H54 (cell line): ENCODE data around the gene NFKBIA.
"Not testable (repeated sequence)": the region's sequence is repeated elsewhere in the genome, so short reads cannot be mapped to it uniquely, and the experiment has no call there.

Experiments
- DNase-seq: peaks from one replicate; pipeline ENCODE4 v3.0.0; 2011; ENCODE audit warnings: low spot score, mixed read lengths; ENCODE audit not compliant: insufficient read length
- FAIRE-seq: peaks from 3 replicates; lab custom pipeline; 2011; peaks lifted over from hg19 to GRCh38; lab: Jason Lieb, UNC
- POLR2A ChIP-seq: IDR thresholded peaks from 2 replicates; pipeline ENCODE4 v1.6.1; 2011; ENCODE audit warnings: low read depth, mild to moderate bottlenecking, low read length

NFKBIA gene

DNA sequence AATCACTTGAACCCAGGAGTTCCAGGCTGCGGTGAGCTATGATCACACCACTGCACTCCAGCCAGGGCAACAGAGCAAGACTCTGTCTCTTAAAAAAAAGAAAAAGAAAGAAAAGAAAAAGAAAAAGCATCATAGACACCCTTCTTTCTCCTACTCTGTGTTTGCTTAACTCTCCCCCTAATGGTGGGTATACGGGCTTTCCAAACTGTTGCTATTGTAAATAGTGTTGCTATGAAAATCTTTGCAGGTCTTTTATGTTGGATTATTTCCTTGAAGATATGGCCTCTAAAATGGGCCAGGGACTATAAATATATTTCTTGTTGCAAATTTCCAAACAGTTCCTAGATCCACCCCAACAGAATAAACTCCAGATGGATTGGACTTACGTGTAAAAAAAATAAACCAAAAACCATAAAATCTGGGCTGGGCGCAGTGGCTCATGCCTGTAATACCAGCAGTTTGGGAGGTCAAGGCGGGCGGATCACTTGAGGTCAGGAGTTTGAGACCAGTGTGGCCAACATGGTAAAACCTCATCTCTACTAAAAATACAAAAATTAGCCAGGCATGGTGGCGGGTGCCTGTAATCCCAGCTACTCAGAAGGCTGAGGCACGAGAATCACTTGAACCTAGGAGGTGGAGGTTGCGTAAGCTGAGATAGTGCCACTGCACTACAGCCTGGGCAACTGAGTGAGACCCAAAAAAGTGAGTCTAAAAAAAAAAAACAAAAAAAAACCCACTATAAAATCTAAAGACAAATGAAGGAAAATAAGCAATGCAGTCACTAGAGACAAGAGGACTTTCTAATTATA, 25.9 kb downstream of the NFKBIA start:
- TF ChIP-seq POLR2A: no peak
- no peak for DNase-seq
- no peak for FAIRE-seq

DNA sequence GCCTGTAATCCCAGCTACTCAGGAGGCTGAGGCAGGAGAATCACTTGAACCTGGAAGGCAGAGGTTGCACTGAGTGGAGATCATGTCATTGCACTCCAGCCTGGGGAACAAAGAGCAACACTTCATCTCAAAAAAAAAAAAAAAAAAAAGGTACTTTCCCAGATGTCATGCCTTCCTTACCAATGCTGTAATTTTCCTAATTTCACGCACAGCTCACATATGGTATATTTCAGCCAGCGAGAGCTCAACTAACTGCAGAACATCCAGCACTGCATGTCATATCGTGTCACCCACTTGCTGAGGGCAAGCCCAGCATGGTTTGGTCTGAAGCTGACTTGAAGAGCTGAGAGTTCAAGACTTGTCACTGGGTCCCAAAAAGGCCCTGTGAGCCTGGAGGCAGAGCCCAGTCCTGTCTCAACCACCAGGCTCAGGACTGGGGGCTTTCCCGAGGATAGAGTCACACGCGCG, 29.0 kb downstream of the NFKBIA start:
- FAIRE-seq (no peak), DNase-seq (no peak)
- no peak for TF ChIP-seq POLR2A

DNA sequence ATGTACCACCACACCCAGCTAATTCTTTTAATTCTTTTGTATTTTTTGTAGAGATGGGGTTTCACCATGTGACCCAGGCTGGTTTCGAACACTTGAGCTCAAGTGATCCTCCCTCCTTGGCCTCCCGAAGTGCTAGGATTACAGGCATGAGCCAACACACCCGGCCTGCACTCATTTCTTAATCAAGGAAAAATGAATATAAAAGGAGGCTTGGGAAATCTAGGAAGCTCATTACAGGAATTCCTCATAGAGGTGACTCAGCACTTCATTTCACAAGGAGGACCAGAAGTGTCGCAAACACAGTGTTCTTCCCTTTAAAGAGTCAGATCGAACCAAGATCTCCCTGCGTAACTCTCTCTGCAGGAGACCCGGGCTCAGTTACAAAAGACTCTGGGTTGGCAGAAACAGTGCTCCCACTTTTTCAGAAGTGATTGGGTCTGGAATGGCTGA, 30.3 kb downstream of the NFKBIA start:
- FAIRE-seq (peak; percentile 91), DNase-seq (peak; percentile 55)
- no peak for TF ChIP-seq POLR2A

DNA sequence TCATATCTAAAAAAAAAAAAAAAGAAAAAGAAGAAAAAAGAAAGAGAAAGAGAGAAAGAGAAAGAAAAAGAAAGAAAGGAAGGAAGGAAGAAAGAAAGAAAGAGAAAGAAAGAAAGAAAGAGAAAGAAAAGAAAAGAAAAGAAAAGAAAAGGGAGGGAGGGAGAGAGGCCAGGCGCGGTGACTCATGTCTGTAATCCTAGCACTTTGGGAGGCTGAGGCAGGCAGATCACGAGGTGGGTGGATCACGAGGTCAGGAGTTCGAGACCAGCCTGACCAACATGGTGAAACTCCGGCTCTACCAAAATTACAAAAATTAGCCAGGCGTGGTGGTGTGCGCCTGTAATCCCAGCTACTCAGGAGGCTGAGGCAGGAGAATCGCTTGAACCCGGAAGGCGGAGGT, 31.3 kb downstream of the NFKBIA start:
- not testable (repeated sequence) for FAIRE-seq, DNase-seq

DNA sequence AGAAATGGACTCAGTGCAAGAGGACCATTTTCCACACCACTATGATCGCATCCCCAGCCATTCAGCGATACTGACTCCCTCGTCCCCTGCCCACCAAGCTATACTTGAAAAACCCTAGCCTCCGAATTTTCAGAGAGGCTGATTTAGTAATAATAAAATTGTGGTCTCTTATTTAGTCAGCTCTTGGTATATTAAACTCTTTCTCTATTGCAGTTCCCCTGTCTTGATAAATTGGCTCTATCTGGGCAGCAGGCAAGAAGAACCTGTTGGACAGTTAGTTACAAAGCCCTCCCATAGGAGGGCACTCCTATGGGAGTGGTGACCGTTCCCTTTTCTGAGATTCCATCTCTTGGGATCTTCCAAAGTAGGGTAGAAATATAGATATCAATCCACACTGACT, 33.6 kb downstream of the NFKBIA start:
- DNase-seq: no peak
- no peak for TF ChIP-seq POLR2A
- no peak for FAIRE-seq

DNA sequence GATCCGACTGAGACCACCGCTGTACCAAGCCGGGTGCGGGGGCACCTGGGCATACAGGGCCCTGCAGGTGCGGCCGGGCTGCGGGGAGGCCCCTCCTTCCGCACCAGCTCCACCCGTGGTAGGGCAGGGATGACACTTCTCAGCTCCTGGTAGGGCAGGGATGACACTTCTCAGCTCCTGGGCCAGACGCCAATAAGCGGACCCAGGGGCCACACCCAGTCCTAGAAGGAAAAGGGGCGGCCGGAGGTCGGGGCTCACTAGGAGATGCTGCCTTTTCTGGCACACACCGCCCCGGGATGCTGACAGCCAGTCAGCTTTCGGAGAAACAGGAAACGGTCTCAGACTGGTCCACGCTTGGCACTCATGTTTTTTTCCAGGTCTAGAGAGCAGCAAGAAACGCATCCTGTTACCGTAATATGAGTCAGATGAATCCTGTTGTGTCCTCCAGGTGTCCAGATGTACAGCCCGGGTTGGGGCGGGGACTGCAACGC, 34.8 kb downstream of the NFKBIA start:
- TF ChIP-seq POLR2A: no peak
- no peak for FAIRE-seq
- no peak for DNase-seq

DNA sequence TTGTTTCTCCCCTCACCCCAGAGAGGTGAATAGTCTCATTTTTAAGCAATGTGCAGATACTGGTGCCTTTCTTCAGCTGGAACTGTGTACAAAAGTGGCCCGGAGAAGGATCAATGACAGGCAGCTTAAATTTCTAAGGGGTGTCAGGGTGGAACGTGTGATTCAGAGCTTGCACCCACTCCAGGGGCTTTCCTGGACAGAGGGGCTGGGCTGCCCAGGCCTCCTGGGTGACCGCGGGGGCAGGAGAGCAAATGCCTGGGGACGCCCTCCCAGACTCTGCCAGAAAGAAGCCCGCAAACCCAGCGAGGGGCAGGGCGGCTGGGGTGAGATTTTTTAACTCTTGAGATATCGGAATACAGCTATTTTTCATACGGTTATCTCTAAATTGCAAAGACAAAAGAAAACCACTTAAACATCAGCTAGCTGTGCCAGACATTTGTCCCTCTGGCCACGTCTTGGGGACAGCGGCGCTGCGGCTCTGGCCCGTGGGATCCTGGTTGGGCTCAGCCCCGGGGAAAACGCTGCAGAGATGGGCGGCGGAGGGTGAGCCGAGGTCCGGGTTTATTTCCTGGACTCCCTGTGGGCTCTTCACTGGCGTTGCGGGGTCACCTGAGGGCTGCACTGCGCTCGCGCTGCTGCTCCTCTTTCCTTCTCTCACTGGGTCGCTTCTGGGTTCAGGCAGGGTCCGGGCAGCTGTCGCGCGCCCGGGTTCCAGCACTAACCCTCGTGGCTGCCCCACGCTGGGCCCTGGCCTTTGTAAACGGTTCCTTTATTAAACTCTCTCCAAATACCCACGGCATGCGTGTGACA, 35.8 kb downstream of the NFKBIA start:
- DNase-seq (no peak), FAIRE-seq (no peak)
- TF ChIP-seq POLR2A: no peak

DNA sequence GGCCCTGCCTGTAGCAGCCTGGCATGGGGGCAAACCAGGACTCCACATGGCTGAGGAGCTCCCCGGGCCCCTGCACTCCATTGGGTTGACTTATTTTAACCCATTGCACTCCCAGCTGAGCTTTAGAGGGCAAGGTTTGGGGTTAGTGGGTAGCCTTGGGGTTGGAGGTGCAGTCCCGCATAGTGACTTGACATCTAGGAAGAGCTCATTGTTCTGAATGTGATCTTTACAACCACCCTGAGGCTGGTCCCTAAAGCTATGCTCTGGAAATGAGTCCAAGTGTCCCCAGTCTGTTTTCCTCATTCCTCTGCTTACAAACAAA, 36.4 kb downstream of the NFKBIA start:
- DNase-seq (no peak), FAIRE-seq (no peak)
- TF ChIP-seq POLR2A: no peak

DNA sequence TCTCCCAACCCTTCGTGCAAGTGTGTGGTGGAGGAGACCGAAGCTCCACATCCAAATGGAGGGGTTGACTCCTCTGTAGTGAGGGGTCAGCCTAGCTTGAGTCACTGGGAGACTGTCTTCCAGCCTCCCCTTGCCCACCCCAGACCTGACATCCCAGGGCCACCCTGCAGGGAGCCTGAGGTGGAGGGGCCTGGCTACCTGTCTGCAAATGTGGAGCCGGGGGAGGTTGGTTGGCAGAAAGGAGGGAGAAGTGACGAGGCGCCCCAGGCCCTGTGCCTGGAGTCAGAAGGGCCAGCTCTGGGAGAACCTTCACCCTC, 37.5 kb downstream of the NFKBIA start:
- no peak for FAIRE-seq
- TF ChIP-seq POLR2A: no peak
- no peak for DNase-seq

DNA sequence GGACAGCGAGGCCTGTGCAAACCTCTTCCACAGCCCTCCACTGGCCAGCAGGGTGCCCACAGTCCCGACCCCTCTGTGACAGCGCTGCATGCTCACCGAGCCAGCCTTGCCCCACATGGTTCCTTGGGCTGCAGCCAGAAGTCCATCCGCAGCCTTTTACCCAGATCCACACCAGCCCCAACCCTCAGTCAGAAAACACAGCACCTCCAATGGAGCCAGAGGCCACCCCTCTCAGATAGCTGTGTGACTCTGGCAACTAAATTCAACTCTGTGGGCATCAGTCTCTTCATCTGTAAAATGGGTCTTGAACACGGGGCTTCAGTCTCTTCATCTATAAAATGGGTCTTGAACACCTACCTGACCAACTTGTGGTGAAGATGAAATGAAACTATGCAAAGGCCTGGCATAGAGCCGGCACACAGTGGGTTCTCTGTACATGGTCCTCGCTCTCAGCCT, 38.0 kb downstream of the NFKBIA start:
- FAIRE-seq: no peak
- DNase-seq: no peak
- TF ChIP-seq POLR2A: no peak

DNA sequence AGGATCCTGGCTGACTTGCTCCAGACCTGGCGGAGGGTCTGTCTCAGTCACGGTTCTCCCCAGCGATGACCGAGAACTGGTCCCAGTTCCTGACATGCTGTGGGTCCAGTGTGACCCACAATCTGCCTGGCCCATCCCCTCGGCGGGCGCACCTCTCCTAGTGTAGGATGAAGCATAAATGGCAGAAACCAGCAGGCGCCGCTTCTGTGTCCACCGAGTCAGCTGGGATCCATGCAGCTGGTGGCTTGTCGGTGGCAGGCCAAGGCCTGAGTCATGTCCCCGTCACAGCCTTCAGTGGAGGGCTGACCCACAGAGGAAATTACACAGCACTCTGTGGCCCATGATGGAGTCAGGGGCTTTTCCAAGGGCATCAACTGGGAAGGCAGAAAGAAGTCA, 38.5 kb downstream of the NFKBIA start:
- no peak for TF ChIP-seq POLR2A
- DNase-seq: peak; percentile 33
- FAIRE-seq: no peak

DNA sequence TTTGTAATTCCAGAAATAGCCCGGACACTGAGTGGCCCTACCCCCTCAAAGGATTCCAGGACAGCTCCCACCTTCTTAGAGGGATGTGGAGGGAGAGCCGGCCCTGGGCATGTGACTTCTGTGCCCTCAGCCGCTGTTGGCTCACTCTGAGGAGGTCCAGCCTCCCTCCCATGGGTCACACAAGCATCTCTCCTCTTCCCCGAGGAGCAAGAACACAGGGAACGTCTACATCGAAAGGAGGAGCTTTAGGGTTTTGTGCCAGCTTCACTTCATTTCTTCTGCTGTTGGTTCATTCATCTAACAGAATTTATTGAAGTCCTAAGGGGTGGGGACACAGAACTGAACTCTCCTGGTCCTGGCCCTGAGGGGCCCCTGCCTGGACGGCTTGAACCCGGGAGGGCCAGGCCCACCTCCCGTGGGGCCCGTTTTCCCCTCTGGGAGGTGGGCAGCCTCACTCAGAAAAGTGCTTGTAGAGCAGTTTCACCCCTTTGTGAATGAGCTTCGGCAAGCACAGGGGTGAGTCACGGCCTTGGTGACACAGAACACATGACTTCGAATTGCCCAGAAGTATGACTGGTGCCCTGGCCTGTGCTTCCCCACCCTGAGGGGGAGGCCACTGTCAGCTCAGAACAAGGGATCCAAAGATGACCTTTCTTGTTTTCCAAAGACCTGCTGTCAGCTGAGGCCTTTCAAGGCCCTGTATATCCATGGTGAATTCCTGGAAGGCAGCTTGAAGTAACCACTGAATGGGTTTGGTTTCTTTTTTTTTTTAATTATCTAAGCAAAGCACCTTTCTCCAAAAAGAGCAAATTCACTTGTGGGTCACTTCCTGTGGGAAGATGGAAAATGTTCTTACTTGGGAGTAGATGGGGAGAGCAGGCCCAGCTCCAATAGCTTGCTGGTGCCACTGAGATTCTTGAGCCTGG, 39.2 kb downstream of the NFKBIA start:
- DNase-seq (peak; percentile 69), FAIRE-seq (peak; percentile 82)
- TF ChIP-seq POLR2A: no peak

DNA sequence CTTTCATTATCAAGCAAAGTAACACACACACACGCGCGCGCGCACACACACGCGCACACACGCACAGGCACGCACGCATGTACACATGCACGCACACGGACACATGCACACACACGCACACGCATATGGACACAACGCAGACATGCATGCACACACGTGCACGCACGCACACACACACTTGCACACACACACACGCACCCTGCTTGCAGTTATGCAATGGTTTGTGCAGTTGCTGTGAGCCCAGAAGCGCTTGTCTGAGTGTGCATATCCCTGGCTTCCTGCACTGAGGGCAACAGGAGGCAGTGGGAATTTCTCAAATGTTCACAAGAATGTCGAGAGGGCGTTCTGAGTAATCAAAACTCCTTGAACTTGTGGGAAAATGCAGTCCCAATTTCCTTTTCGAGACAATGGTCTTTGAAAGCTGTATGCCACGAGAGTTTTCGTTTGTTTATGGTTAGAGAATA, 41.6 kb downstream of the NFKBIA start:
- DNase-seq (no peak), FAIRE-seq (no peak)
- no peak for TF ChIP-seq POLR2A
